GM08714 (cell line): ENCODE results near the gene DNAI4.
"Not testable (repeated sequence)": the region's sequence is repeated elsewhere in the genome, so short reads cannot be mapped to it uniquely, and the experiment has no call there.

Source experiments
- H3K4me3 ChIP-seq: fragments of 200-500 bp; sonication (Bioruptor generic); 2 replicates; pipeline ENCODE4 v1.5.1; 2014; ENCODE audit warnings: mild to moderate bottlenecking, low read length, inconsistent platforms
- ZNF274 ChIP-seq: IDR thresholded peaks from 2 replicates; pipeline ENCODE4 v1.6.1; 2012; ENCODE audit warnings: mild to moderate bottlenecking, low read depth, low read length

Gene DNAI4

DNA sequence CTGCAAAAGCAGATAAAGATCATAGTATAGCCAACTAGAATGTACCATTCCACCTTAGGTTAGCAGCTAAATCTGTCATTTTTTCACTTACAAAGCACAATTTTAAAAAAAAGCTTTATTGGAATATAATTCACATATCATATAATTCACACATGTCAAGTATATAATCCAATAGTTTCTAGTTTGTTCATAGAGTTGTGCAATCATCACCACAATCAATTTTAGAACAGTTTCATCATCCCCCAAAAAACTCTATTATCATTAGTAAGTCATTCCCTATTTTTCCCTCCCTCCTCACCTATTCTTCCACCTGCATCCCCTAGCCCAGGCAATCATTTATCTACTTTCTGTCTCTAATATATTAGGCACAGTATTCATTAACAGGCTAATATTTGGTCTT is 91.5 kb downstream of the DNAI4 start:
- no peak for TF ChIP-seq ZNF274
- no peak overlapping the region for H3K4me3 ChIP-seq

GRCh38 chr1:66831529-66832239 is 93.0 kb downstream of the DNAI4 start:
- no peak overlapping the region for H3K4me3 ChIP-seq
- no peak for TF ChIP-seq ZNF274

DNA sequence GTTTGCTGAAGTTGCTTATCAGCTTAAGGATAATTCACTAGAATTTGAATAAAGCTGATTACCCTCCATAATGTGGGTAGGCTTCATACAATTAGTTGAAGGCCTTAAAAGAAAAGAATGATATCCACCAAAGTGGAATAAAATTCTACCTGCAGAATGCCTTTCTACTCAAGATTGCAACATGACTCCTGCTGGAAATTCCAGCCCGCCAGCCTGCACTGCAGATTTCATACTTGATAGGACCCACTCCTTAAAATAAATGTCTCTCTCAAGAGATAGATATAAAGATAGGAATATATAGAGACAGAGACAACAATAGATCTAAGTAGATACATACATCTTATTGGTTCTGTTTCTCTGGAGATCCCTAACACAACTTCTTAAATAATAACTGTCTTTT is 99.9 kb downstream of the DNAI4 start:
- no peak overlapping the region for H3K4me3 ChIP-seq
- TF ChIP-seq ZNF274: no peak

- no peak for TF ChIP-seq ZNF274
- H3K4me3 ChIP-seq: no peak overlapping the region
These were observed 114.8 kb downstream of the DNAI4 start for GRCh38 chr1:66809736-66810326.

DNA sequence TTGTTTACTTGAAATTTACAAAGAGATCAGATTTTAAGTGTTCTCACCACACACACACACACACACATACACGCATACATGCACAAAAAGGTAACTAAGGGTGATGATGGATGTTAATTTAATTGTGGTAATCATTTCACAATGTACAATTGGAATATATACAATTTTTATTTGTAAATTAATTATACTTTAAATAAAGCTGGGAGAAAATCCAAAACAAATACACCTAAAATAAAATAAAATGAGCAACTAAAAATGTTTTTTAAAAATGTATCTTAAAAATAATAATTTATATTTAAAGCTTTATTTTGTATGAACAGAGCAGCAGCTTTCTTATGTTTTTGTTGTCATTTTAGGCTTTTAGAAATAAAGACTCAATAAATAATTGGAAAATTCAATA is 115.4 kb downstream of the DNAI4 start:
- no peak for TF ChIP-seq ZNF274

DNA sequence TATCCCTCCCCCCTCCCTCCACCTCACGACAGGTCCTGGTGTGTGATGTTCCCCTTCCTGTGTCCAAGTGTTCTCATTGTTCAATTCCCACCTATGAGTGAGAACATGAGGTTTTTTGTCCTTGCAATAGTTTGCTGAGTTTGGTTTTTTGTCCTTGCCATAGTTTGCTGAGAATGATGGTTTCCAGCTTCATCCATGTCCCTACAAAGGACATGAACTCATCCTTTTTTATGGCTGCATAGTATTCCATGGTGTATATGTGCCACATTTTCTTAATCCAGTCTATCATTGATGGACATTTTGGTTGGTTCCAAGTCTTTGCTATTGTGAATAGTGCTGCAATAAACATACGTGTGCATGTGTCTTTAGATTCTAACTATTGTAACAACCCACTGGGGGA is 128.8 kb downstream of the DNAI4 start:
- not testable (repeated sequence) for H3K4me3 ChIP-seq

More for the DNA sequence above, 115.4 kb downstream of the DNAI4 start:
- H3K4me3 ChIP-seq: no peak overlapping the region

DNA sequence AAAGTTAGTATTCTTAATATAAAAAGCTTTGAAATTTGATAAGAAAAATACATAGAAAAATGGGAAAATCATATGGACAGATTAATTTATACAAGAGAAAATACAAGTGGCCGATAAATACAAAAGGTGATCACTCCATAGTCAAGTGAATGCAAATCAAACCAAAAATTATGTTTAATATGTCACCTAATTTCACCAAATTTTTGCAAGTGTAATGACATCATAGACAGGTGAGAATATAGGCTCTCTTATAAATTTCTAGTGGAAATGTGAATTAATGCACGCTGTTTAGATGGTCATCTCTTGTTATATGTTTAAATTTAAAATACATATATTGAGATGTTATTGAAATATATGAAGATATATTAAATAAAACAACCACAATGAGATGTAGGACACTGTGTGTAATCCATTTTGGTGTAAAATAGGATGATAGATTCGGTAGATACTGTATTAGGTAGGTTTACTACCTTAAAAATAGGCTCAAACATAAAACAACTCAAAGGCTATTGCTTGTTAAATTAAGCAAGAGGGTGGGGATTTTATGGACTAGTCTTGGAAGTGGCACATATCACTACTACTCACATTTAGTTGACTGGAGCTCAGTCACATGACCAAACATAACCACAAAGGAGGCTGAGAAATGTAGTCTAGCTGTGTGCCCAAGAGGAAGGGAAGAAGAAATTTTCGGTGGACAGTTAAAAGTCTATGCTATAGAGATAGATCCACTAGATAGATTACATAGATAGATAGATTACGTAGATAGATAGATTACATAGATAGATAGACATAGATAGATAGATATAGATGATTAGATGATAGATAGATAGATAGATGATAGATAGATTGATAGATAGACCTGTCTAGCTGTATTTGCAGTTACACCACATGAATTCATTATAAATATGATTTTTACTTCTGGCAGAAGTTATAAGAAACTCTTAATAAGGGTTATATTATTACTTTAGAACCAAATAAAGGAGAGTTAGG is 132.7 kb downstream of the DNAI4 start:
- no peak overlapping the region for H3K4me3 ChIP-seq
- no peak for TF ChIP-seq ZNF274

DNA sequence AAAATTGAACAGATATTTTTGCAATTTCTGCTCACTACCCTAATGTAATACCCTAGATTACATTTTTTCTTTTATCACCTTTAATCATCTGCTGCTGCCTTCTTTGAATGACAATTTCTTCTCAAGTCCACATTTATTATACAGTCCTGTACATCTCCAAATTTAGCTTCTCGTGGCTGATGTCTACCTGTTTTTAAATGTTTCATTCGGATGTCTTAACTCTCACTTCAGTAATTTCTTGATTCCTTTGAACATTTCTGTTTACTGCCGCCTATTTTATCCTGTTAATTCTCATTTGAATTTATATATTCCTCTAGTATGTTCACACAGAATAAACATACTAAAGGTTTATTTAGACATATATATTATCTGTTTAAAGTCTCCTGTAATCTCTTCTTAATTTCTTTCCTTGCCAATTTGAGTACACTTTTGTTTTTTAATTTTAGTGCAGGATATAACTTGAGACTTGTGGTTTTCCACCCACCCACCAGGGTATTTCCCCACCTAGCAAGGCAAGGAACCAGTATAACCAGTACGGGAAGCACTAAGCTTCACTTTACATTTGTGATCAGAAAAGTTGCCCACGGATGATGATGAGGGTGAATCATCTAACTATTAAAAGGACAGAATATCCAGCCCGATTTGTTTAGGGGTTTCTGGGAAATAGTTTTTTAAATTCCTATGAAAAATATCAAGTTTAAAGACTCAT is 136.3 kb downstream of the DNAI4 start:
- no peak for TF ChIP-seq ZNF274

DNA sequence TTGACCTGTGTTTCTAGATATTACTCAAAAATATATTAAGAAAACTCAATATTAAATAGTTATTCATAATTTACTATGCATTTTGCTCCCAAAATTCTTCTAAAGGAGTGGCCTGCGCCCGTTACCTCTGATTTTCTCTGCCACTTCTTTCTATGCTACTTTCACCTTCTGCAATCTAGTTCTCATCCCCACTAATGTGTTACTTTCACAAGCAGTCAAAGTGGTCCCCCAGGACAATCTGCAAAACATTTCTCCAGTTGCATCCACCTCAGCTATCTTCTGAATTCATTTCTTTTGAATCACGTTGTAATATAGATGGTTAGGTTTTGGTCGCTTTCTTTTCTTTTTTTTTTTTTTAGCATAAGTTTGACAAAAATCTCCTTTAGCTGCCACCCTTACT is 137.0 kb downstream of the DNAI4 start:
- H3K4me3 ChIP-seq: no peak overlapping the region

More for the DNA sequence above, 136.3 kb downstream of the DNAI4 start:
- H3K4me3 ChIP-seq: no peak overlapping the region

GRCh38 chr1:66785800-66786199 is 138.9 kb downstream of the DNAI4 start:
- H3K4me3 ChIP-seq: not testable (repeated sequence)

More for the DNA sequence above, 137.0 kb downstream of the DNAI4 start:
- no peak for TF ChIP-seq ZNF274

DNA sequence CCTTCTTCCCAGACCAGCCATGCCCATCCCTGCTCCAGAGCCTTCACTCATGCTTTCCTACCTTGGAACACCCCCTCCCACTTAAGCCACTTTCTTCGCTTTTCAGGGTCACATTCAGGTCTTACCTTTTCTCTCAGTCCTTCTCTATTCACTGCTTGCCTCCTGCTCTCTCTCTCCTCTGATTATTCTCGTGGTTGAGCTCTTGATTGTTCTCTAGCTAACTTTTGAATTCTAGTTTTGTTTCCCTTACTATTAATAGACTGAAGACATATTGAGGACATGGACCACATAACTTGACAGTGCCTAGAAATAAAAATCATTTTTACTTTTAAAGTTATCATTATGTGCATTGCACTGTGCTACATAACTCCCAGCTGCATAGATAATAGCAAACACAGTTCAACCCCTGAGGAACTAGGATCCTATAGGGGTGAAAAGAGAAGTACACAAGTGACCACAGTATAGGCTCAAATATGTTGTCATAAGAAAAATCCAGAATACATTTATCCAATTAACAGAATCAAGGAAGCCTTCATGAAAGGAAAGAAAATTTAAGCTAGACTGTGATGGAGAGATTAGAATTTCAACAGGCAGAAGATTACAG is 145.1 kb downstream of the DNAI4 start:
- no peak for TF ChIP-seq ZNF274

DNA sequence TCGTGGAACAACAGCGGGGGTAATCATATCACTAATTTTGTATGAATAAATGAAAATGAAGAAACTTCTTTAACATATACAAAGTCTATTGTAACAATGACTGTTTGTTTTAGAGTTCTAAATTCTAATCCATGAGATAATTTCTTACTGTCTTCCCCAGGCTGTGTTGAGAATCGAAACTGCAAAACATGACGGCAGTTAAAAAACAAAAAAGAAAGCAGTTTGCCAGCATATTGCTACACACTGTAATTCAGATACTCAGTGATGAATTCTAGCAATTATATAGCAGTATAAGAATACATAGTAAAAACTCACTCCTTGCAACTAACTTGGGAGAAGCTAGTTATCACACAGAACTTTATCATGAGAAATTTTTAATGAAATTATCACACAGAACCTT is 145.7 kb downstream of the DNAI4 start:
- H3K4me3 ChIP-seq: no peak overlapping the region
- TF ChIP-seq ZNF274: no peak

More for the DNA sequence above, 145.1 kb downstream of the DNAI4 start:
- H3K4me3 ChIP-seq: no peak overlapping the region

GRCh38 chr1:66778266-66778665 is 146.4 kb downstream of the DNAI4 start:
- no peak overlapping the region for H3K4me3 ChIP-seq

GRCh38 chr1:66777831-66778230 is 146.8 kb downstream of the DNAI4 start:
- no peak overlapping the region for H3K4me3 ChIP-seq
- TF ChIP-seq ZNF274: no peak

More at GRCh38 chr1:66778266-66778665, 146.4 kb downstream of the DNAI4 start:
- TF ChIP-seq ZNF274: no peak

DNA sequence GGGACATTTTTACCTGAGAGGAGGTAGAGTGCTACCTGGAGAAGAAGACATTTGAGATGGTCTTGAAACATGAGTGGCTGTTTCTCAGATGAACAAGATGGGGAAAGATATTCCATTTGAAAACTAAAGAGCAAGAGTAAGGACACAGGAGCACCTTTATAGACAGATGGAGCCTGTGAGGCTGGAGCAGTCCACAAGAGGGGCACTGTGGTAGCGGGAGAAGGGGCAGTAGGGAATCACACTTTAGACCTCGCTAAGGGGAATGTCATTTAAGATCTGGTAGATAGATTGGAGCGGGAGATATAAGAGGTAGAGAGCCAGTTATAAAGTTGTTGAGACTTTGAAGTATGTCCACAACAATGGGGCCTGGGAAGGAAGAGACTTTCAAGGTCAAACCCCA is 149.0 kb downstream of the DNAI4 start:
- H3K4me3 ChIP-seq: no peak overlapping the region
- no peak for TF ChIP-seq ZNF274
